ENCODE results near the gene P2RX7.
A peak's percentile ranks its signal among the peaks of the same experiment; 100 is the strongest.

Gene P2RX7

GRCh38 chr12:121110211-121110940 lies 22.3 kb upstream of the P2RX7 start:
- peak; percentile 51 for DNase-seq (ENCODE audit: low read depth)

- no peak for DNase-seq (ENCODE audit: low read depth)
Measured at GRCh38 chr12:121111684-121112083, 21.0 kb upstream of the P2RX7 start.

GRCh38 chr12:121112496-121112895 lies 20.2 kb upstream of the P2RX7 start:
- DNase-seq (ENCODE audit: low read depth), result no peak

GRCh38 chr12:121113057-121113456 lies 19.6 kb upstream of the P2RX7 start:
- DNase-seq (ENCODE audit: low read depth), result no peak

GRCh38 chr12:121114019-121114639 lies 18.5 kb upstream of the P2RX7 start:
- DNase-seq (ENCODE audit: low read depth), result no peak

GRCh38 chr12:121114806-121115205 lies 17.9 kb upstream of the P2RX7 start:
- DNase-seq (ENCODE audit: low read depth), result no peak

GRCh38 chr12:121115530-121115929 lies 17.1 kb upstream of the P2RX7 start:
- no peak for DNase-seq (ENCODE audit: low read depth)

GRCh38 chr12:121116318-121117225 lies 16.1 kb upstream of the P2RX7 start:
- no peak for DNase-seq (ENCODE audit: low read depth)

GRCh38 chr12:121117226-121117777 lies 15.4 kb upstream of the P2RX7 start:
- DNase-seq (ENCODE audit: low read depth), result no peak

- DNase-seq (ENCODE audit: low read depth), result no peak
Measured at GRCh38 chr12:121120323-121120722, 12.4 kb upstream of the P2RX7 start.

- DNase-seq (ENCODE audit: low read depth), result no peak
Measured at GRCh38 chr12:121120989-121121755, 11.5 kb upstream of the P2RX7 start.

- DNase-seq (ENCODE audit: low read depth), result no peak
Measured at GRCh38 chr12:121121805-121122204, 10.9 kb upstream of the P2RX7 start.

GRCh38 chr12:121123488-121123887 lies 9.2 kb upstream of the P2RX7 start:
- DNase-seq (ENCODE audit: low read depth), result no peak

- no peak for DNase-seq (ENCODE audit: low read depth)
Measured at GRCh38 chr12:121124402-121125109, 8.1 kb upstream of the P2RX7 start.

- no peak for DNase-seq (ENCODE audit: low read depth)
Measured at GRCh38 chr12:121127501-121127900, 5.2 kb upstream of the P2RX7 start.

GRCh38 chr12:121128908-121129810 lies 3.5 kb upstream of the P2RX7 start:
- DNase-seq (ENCODE audit: low read depth), result peak; percentile 84

GRCh38 chr12:121129811-121130147 lies 2.9 kb upstream of the P2RX7 start:
- DNase-seq (ENCODE audit: low read depth), result no peak

GRCh38 chr12:121130866-121131373 lies 1.8 kb upstream of the P2RX7 start:
- no peak for DNase-seq (ENCODE audit: low read depth)

GRCh38 chr12:121131941-121132341 lies 735 bp upstream of the P2RX7 start:
- no peak for DNase-seq (ENCODE audit: low read depth)

- DNase-seq (ENCODE audit: low read depth), result no peak
Measured at GRCh38 chr12:121133838-121134237, 1.2 kb downstream of the P2RX7 start.

Data from stimulated activated CD4-positive, alpha-beta T cell treated with anti-CD3 and anti-CD28 coated beads, Interleukin-2, amount 100 ng/mL, for 4 hours (primary cell).